HG02763 (cell line): ENCODE measurements around the gene EDARADD.
"Not testable (repeated sequence)": the region's sequence is repeated elsewhere in the genome, so short reads cannot be mapped to it uniquely, and the experiment has no call there.

ENCODE experiments used
- ATAC-seq: cut with Tn5 transposase; IDR thresholded peaks from one replicate; pipeline ENCODE4 v1.9.1; 2021; ENCODE audit warnings: mild to moderate bottlenecking, moderate library complexity; ENCODE audit not compliant: unreplicated experiment

EDARADD gene

GRCh38 chr1:236429715-236430274 is 35.7 kb downstream of the EDARADD start:
- peak; percentile 39 for ATAC-seq

GRCh38 chr1:236433819-236434315 is 39.8 kb downstream of the EDARADD start:
- no peak for ATAC-seq

- no peak for ATAC-seq
These were observed 44.5 kb downstream of the EDARADD start for GRCh38 chr1:236438614-236439013.

GRCh38 chr1:236440373-236440772 is 46.3 kb downstream of the EDARADD start:
- no peak for ATAC-seq

GRCh38 chr1:236450779-236451178 is 56.7 kb downstream of the EDARADD start:
- ATAC-seq, result no peak

- no peak for ATAC-seq
These were observed 57.8 kb downstream of the EDARADD start for GRCh38 chr1:236451796-236452373.

- no peak for ATAC-seq
These were observed 61.2 kb downstream of the EDARADD start for GRCh38 chr1:236455243-236455642.

- ATAC-seq, result no peak
These were observed 63.7 kb downstream of the EDARADD start for GRCh38 chr1:236457775-236458174.

GRCh38 chr1:236458996-236459395 is 64.9 kb downstream of the EDARADD start:
- no peak for ATAC-seq

GRCh38 chr1:236460103-236460502 is 66.0 kb downstream of the EDARADD start:
- no peak for ATAC-seq

- not testable (repeated sequence) for ATAC-seq
These were observed 70.1 kb downstream of the EDARADD start for GRCh38 chr1:236464197-236464596.

GRCh38 chr1:236465231-236465958 is 71.3 kb downstream of the EDARADD start:
- peak; percentile 24 for ATAC-seq

- peak; percentile 76 for ATAC-seq
These were observed 71.8 kb downstream of the EDARADD start for GRCh38 chr1:236465959-236466303.

GRCh38 chr1:236467327-236467641 is 73.2 kb downstream of the EDARADD start:
- no peak for ATAC-seq

- ATAC-seq, result no peak
These were observed 74.5 kb downstream of the EDARADD start for GRCh38 chr1:236468625-236469024.

GRCh38 chr1:236469466-236469865 is 75.4 kb downstream of the EDARADD start:
- no peak for ATAC-seq

GRCh38 chr1:236471096-236471495 is 77.0 kb downstream of the EDARADD start:
- no peak for ATAC-seq

GRCh38 chr1:236471653-236472052 is 77.6 kb downstream of the EDARADD start:
- no peak for ATAC-seq

- no peak for ATAC-seq
These were observed 79.0 kb downstream of the EDARADD start for GRCh38 chr1:236472850-236473788.

GRCh38 chr1:236476019-236476418 is 81.9 kb downstream of the EDARADD start:
- ATAC-seq, result no peak

GRCh38 chr1:236480758-236481436 is 86.8 kb downstream of the EDARADD start:
- ATAC-seq, result no peak
